OCI-M2 (cell line): Measurements from ENCODE around the gene TFCP2.
A peak's percentile ranks its signal among the peaks of the same experiment; 100 is the strongest.

ENCODE experiments used
- DNase-seq: peaks from one replicate; lab custom pipeline; 2025; ENCODE audit not compliant: unreplicated experiment; lab: John Stamatoyannopoulos, UW

The TFCP2 gene

GRCh38 chr12:51048661-51049251 is 124.2 kb downstream of the TFCP2 start:
- no peak for DNase-seq

- DNase-seq, result peak; percentile 91
These were observed 125.0 kb downstream of the TFCP2 start, which contains the start of gene LETMD1 for GRCh38 chr12:51047655-51048540. Gene LETMD1 (plus strand): TSS chr12:51048327. CDS start chr12:51048357, 30 bp downstream.
